ENCODE measurements around the gene ACTA1. TPM values are rescaled to one million over a fixed set of nuclear protein-coding genes. Genes with fewer than 3 reads are reported as not detected.
"Not testable (repeated sequence)": the region's sequence is repeated elsewhere in the genome, so short reads cannot be mapped to it uniquely, and the experiment has no call there.

Gene ACTA1
- polyA plus RNA-seq (ENCODE audit: low read depth in 6 of 6) = not detected

DNA sequence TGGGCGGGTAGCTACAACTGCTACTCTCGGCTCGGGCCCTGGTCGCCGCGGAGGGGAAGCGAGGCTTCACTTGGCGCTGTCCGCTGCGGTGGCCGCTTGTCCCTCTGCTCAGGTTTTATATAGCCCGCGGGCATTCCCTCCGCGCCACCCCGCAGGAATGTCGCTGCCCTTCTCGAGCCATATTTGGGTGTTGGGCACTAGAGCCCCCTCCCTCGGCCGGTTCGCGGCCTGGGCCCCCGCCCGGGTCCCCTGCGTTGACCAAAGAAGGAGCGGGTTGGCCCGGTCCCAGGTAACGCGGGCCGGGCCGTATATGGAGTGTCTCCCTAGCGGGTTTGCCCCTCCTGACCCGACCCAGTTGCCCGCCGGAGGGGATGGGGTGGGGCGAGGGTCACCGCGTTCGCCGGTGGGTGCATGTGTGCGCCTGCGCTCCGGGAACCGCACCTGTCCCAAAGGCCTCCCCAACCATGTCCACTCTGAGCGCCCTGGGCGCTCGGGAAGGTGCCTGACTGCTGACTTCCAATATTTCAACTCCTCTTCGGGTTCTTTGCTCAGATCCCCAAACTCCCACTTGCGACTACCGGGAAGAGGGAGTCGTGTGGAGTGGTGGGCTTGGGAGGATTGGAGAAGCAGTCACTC is at the start of gene ACTA1:
ACTA1 (minus strand) TSS at position 90 of the 636 bp plus-strand sequence. CDS start 979 bp downstream, outside the sequence.
- ATAC-seq (ENCODE audit: low read depth in 2 of 2) (no peak), DNase-seq (no peak)
- Mint-ChIP-seq H3K27ac (peak within 1 kb of the TSS in 1 of 6 donors; percentile 90), H3K4me1 (peaks cover 14 to 39% (median 23%) of the 10 kb centered on the region in 3 donors), H3K9me3 (peaks cover 0 to 7% (median 2%) of the 10 kb centered on the region in 7 donors), H3K4me3 (peak within 1 kb of the TSS in 5 of 8 donors; percentile 36 to 80 (median 51)), H3K27me3 (peaks cover 26 to 57% (median 41%) of the 10 kb centered on the region in 3 donors), H3K36me3 (peaks cover 0 to 10% of the 10 kb centered on the region in 2 donors)

DNA sequence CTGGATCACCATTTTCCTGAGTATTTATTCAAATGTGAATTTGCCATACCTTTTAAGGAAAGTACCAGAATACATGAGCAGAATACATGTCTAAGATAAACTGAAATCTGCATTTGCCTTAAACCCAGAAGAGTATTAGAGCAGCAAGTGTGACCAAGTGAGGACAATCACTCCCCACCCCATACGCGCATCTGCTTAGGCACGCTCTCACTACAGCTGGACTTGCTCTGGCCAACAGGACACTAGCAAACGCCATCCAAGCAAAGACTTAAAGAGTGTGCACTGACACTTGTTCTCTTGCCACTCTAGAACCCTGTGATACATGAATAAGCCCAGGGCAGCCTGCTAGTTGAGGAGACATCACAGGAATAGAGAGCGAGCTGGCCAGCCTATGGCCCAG is 48.6 kb upstream of the ACTA1 start:
- H3K9me3 Mint-ChIP-seq = no peaks in the 10 kb centered on the region
- H3K4me3 Mint-ChIP-seq = no peak overlapping the region
- ATAC-seq (ENCODE audit: low read depth in 2 of 2) (no peak), DNase-seq (no peak)
- peaks cover 18 to 22% of the 10 kb centered on the region in 2 donors for H3K36me3 Mint-ChIP-seq
- H3K27me3 Mint-ChIP-seq = no peaks in the 10 kb centered on the region
- H3K27ac Mint-ChIP-seq = peak overlapping the region; percentile 31 to 97 (median 93)
- H3K4me1 Mint-ChIP-seq = peaks cover 33 to 47% (median 43%) of the 10 kb centered on the region in 3 donors

DNA sequence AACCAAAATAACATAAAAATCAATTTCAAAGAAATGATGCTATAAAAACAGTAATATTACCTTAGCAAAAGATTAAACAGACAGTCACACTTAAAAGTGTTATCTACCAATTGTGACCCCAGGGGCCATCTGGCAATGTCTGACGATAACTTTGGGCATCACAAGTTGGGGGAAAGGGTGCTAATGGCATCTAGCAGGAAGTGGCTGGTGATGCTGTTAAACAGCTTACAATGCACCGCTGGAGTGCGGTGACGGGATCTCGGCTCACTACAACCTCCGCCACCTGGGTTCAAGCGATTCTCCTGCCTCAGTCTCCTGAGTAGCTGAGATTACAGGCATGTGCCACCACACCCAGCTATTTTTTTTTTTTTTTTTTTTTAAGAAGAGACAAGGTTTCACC is 46.6 kb upstream of the ACTA1 start:
- Mint-ChIP-seq H3K27me3 (no peaks in the 10 kb centered on the region), H3K9me3 (no peaks in the 10 kb centered on the region), H3K36me3 (peaks cover 6 to 10% of the 10 kb centered on the region in 2 donors), H3K27ac (peak overlapping the region; percentile 90 to 99 (median 96)), H3K4me3 (peak overlapping the region in 7 of 8 donors; percentile 6 to 82 (median 62)), H3K4me1 (peaks cover 32 to 47% (median 43%) of the 10 kb centered on the region in 3 donors)
- ATAC-seq (ENCODE audit: low read depth in 2 of 2) = peak; percentile 69 to 74
- peak; percentile 59 for DNase-seq

DNA sequence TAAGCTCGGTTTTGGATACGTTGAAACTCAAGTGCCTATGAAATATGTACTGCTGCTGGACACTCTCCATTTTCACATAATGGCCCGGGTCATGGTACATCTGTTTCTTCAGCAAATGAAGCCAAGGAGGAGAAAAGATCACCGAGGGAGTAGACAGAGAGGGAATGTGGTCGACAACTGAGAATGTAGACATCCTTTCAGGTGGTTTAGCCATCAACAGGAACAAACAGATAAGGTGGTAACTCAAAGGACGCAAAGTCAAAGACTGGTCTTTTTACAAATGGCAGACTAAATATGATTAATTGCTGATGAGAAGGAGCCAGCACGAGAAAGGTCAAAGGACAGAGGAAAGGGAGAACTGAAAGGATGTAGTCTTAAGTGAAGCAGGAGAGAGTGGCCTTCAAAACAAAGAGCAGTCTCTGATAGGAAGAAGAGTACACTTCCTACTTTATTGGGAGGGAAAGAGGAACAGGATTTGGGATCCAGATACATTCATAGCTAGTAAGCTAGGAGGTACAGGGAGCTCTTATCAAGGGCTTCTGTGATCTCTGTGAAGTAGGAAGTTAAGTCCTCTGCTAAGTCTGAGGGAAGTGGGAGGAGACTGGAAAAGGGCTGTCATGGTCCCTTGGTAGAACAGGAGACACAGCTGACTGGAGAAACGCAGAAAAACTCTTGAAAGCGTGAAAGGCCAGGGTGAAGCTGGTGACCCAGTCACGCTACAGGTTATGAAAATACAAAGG is 45.9 kb upstream of the ACTA1 start:
- Mint-ChIP-seq H3K4me1 (peaks cover 30 to 47% (median 43%) of the 10 kb centered on the region in 3 donors), H3K27me3 (no peaks in the 10 kb centered on the region), H3K4me3 (peak overlapping the region; percentile 6 to 82 (median 56)), H3K36me3 (peaks cover 0 to 4% of the 10 kb centered on the region in 2 donors), H3K9me3 (no peaks in the 10 kb centered on the region), H3K27ac (peak overlapping the region; percentile 90 to 99 (median 96))
- peak; percentile 84 to 87 for ATAC-seq (ENCODE audit: low read depth in 2 of 2)
- DNase-seq = peak; percentile 71

DNA sequence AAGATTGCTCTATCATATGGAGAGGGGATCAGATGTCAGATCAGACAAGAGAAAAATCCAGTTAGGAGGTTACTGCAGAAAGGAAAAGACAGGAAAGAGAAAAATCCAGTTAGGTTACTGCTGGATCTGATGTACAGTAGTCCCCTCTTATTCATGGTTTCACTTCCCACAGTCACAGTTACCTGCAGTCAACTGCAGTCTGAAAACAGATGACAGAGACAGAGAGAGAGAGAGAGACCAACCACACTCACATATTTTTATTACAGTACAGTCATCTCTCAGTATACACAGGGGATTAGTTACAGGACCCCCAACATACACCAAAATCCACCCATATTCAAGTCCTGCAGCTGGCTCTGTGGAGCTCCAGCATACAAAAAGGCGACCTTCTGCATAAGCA is 45.0 kb upstream of the ACTA1 start:
- peak; percentile 54 to 55 for ATAC-seq (ENCODE audit: low read depth in 2 of 2)
- peaks cover 7 to 14% of the 10 kb centered on the region in 2 donors for H3K36me3 Mint-ChIP-seq
- H3K4me3 Mint-ChIP-seq = peak overlapping the region in 6 of 8 donors; percentile 5 to 82 (median 58)
- peak; percentile 41 for DNase-seq
- peaks cover 30 to 47% (median 43%) of the 10 kb centered on the region in 3 donors for H3K4me1 Mint-ChIP-seq
- no peaks in the 10 kb centered on the region for H3K27me3 Mint-ChIP-seq
- peak overlapping the region; percentile 19 to 99 (median 96) for H3K27ac Mint-ChIP-seq
- H3K9me3 Mint-ChIP-seq = no peaks in the 10 kb centered on the region

DNA sequence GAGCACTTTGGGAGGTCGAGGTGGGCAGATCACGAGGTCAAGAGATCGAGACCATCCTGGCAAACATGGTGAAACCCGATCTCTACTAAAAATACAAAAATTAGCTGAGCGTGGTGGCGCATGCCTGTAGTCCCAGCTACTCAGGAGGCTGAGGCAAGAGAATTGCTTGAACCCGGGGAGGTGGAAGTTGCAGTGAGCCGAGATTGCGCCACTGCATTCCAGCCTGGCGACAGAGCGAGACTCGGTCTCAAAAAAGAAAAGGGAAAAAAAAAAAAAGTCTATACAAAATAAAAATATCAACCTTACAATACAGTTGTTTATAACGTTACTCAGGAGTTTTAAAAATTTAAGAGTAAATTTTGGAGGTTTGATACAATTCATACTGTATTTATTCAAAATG is 42.0 kb upstream of the ACTA1 start:
- H3K27ac Mint-ChIP-seq = peak overlapping the region in 1 of 6 donors; percentile 34
- not testable (repeated sequence) for DNase-seq; H3K27me3 Mint-ChIP-seq; ATAC-seq (ENCODE audit: low read depth in 2 of 2); H3K4me3 Mint-ChIP-seq; H3K9me3 Mint-ChIP-seq
- H3K36me3 Mint-ChIP-seq = peaks cover 12 to 16% of the 10 kb centered on the region in 2 donors
- peaks cover 25 to 28% (median 28%) of the 10 kb centered on the region in 3 donors for H3K4me1 Mint-ChIP-seq

DNA sequence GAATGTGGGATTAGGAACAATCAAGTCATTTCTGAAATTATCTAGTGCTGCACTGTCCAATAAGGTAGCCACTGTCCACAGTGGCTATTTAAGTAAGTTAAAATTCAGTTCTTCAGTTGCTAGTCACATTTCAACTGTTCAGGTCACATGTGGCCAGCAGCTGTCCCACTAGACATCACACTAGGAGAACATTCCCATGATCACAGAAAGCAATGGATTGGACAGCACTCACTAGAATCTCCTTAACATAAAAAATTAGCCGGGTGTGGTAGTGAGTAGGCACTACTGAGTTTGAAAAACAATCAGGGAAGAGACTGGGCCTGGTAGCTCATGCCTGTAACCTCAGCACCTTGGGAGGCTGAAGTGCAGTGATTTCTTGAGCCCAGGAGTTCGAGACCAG is 40.6 kb upstream of the ACTA1 start:
- DNase-seq = no peak
- ATAC-seq (ENCODE audit: low read depth in 2 of 2) = no peak
- Mint-ChIP-seq H3K9me3 (no peaks in the 10 kb centered on the region), H3K4me1 (peaks cover 14 to 16% (median 14%) of the 10 kb centered on the region in 3 donors), H3K27me3 (no peaks in the 10 kb centered on the region), H3K36me3 (peaks cover 16 to 24% of the 10 kb centered on the region in 2 donors), H3K27ac (peak overlapping the region in 1 of 6 donors; percentile 47), H3K4me3 (no peak overlapping the region)

DNA sequence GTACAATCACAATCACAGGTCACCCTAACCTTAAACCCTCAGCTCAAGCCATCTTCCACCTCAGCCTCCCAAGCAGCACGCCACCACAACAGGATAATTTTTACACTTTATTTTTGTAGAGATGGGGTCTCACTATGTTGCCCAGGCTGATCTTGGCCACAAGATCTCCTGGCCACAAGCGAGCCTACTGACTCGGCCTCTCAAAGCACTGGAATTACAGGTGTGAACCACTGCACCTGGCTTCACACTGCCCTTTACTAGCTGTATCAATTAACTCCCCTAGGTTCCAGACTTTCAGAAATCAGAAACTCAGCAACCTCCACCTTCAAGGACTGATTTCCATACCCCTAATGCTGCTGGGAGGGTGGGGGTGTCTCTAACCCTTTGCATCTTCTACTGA is 37.3 kb upstream of the ACTA1 start:
- Mint-ChIP-seq H3K9me3 (no peaks in the 10 kb centered on the region), H3K27ac (no peak overlapping the region), H3K4me1 (peaks cover 0 to 5% (median 0%) of the 10 kb centered on the region in 3 donors), H3K27me3 (no peaks in the 10 kb centered on the region), H3K4me3 (no peak overlapping the region), H3K36me3 (peaks cover 32 to 35% of the 10 kb centered on the region in 2 donors)
- DNase-seq (no peak), ATAC-seq (ENCODE audit: low read depth in 2 of 2) (no peak)

DNA sequence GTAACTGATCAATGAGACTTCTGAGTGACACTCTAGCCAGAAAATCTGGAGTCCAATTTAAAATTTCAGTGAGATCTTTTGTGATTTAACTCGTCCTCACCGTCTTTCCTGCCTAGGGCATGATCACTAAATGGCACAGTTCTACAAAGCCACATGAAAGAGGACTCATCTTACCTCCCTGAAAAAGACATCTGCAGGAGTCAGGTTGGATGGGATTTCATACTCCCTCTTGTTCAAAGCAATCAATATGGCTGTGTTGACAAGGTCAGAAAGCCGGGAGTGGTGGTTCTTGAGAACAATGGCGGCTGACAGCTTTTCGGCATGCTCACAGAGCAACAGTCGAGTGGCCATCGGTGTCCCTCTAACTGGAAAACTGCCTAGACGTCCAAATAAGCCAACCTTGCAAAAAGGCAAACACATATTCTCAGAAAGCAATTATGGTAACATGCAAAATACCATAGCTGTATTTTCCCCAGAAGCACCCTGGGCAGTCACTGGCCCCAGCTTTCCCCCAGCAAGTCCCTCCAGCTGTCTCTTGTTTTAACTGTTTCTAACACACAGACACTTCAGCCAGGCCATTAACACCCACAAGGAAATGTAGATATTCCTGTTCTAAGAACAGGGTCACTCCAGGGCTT is 36.6 kb upstream of the ACTA1 start:
- Mint-ChIP-seq H3K4me3 (no peak overlapping the region), H3K9me3 (no peaks in the 10 kb centered on the region), H3K27ac (no peak overlapping the region), H3K27me3 (no peaks in the 10 kb centered on the region), H3K36me3 (peaks cover 35 to 37% of the 10 kb centered on the region in 2 donors), H3K4me1 (peaks cover 0 to 5% (median 0%) of the 10 kb centered on the region in 3 donors)
- DNase-seq (no peak), ATAC-seq (ENCODE audit: low read depth in 2 of 2) (no peak)

DNA sequence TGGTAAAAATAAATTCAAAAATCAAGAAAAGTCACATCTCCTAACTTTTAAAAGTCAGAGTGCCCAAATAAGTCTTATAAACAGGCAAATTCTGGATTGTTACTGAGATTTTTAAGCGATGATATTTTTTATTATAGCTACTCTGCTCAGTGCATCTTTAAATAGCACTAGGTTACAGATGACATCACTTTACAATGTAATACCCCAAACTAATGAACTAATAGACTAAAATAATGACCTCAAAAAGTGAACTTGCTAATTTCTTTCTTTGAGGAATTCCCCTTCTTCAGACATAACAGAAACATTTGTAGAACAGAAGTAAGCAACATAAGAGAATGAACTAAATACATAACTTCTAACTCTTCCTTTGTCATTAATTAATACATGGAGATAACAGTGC is 33.0 kb upstream of the ACTA1 start:
- no peak for ATAC-seq (ENCODE audit: low read depth in 2 of 2)

DNA sequence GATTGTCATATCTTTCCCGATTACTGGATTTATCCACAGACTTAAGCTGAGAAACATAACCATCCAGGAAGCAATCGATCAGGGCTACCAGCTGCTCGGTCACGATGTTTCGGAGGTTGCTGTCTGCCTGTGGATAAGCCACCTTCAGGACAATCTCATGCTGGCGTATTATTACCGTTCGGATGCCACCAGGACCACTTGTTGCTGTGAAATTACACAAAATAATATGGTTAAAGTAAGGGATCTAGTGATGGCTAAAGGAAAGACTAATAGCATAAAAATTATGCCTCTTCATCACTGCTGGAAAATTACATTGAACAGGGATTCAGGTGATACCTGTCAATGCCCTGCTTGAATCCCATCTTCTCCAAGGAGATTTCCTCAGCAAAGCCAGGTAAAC is 30.8 kb upstream of the ACTA1 start:
- no peak for ATAC-seq (ENCODE audit: low read depth in 2 of 2)
- Mint-ChIP-seq H3K4me1 (peaks cover 0 to 5% (median 0%) of the 10 kb centered on the region in 3 donors), H3K27me3 (no peaks in the 10 kb centered on the region), H3K9me3 (no peaks in the 10 kb centered on the region), H3K27ac (peak overlapping the region in 1 of 6 donors; percentile 12), H3K36me3 (peaks cover 30 to 44% of the 10 kb centered on the region in 2 donors), H3K4me3 (no peak overlapping the region)
- no peak for DNase-seq

More for the DNA sequence above, 33.0 kb upstream of the ACTA1 start:
- H3K9me3 Mint-ChIP-seq = no peaks in the 10 kb centered on the region
- H3K27ac Mint-ChIP-seq = no peak overlapping the region
- DNase-seq = no peak
- H3K4me1 Mint-ChIP-seq = peaks cover 0 to 5% (median 0%) of the 10 kb centered on the region in 3 donors
- H3K4me3 Mint-ChIP-seq = no peak overlapping the region
- peaks cover 40 to 43% of the 10 kb centered on the region in 2 donors for H3K36me3 Mint-ChIP-seq
- H3K27me3 Mint-ChIP-seq = no peaks in the 10 kb centered on the region

DNA sequence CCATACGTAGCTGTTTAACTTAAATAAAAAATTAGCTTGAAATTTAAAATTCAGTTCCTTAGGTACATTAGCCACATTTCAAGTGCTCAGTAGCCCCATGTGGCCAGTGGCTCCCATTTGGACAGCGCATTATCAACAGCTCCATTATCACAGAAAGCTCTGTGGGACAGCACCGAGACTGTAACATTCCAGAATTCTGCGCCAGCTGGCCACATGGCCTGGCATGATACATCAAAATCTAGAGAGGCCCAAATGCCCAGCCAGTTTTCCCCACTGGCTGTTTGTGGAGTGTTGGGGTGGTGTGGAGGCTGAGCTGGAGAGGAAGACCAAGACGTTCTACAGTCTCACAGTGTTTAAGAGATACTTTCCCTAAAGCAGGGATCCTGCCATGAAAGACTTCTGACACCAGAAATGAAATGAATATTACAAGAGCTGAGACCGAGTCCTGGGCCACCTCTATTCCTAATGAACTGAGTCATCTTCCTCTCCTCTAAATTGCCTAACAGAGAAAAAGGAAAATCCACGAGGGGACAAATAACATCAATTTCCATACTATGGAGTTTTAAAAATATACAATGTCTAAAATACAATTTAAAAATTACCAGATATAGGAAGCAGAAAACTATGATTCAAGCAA is 27.3 kb upstream of the ACTA1 start:
- peaks cover 25 to 28% of the 10 kb centered on the region in 2 donors for H3K36me3 Mint-ChIP-seq
- DNase-seq (no peak), ATAC-seq (ENCODE audit: low read depth in 2 of 2) (no peak)
- H3K4me3 Mint-ChIP-seq = no peak overlapping the region
- H3K27me3 Mint-ChIP-seq = no peaks in the 10 kb centered on the region
- no peaks in the 10 kb centered on the region for H3K9me3 Mint-ChIP-seq
- no peak overlapping the region for H3K27ac Mint-ChIP-seq
- no peaks in the 10 kb centered on the region for H3K4me1 Mint-ChIP-seq

DNA sequence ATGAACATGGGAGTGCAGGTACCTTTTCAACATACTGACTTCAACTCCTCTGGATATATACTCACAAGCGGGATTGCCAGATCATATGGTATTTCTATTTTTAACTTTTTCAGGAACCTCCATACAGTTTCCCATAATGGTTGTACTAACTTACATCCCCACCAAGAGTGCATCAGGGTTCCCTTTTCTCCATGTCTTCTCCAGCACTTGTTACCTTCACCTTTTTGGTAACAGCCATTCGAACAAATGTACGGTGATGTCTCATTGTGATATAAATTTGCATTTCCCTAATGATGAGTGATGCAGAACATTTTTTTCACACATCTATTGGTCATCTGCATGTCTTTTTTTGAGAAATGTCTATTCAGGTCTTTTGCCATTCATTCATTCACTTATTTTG is 25.9 kb upstream of the ACTA1 start:
- Mint-ChIP-seq H3K27me3 (no peaks in the 10 kb centered on the region), H3K4me1 (no peaks in the 10 kb centered on the region), H3K27ac (no peak overlapping the region), H3K36me3 (peaks cover 16 to 20% of the 10 kb centered on the region in 2 donors), H3K9me3 (no peaks in the 10 kb centered on the region), H3K4me3 (no peak overlapping the region)
- no peak for ATAC-seq (ENCODE audit: low read depth in 2 of 2)
- no peak for DNase-seq

Measured in naive B cell (primary cell).